GM21526 (cell line): ENCODE results near the gene DIAPH1.
A peak's percentile ranks its signal among the peaks of the same experiment; 100 is the strongest.

Experiments
- ATAC-seq: cut with Tn5 transposase; IDR thresholded peaks from one replicate; pipeline ENCODE4 v1.9.1; 2021; ENCODE audit warnings: moderate library complexity; ENCODE audit not compliant: unreplicated experiment, low FRiP score

The DIAPH1 gene

DNA sequence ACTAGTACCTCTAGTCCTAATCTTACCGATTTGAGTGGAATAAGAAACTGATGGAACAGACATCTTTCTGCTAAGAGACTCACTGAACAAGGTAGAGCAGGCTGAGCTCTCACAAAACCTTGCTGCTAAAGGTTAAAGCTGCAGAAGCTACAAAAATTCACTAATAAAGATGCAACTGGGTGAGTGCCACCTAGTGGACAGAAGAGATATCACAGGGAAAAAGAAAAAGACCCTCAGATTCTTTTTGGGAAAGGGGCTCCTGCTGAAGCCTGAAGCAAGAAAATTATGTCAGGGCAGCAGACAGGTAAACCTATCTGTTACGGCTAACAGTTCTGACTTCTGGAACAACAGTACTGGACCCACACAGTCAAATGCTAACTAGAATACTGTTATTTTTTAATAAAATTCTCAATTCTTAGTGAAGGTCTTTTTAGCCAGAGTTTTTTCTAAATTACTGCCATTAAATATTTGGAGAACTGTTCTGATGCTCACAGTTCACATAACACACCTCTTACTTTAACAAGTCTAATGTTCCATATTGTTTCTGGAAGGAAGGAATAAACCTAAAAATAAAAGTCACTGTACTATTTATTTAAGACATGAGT lies 51.2 kb downstream of the DIAPH1 start:
- no peak for ATAC-seq

DNA sequence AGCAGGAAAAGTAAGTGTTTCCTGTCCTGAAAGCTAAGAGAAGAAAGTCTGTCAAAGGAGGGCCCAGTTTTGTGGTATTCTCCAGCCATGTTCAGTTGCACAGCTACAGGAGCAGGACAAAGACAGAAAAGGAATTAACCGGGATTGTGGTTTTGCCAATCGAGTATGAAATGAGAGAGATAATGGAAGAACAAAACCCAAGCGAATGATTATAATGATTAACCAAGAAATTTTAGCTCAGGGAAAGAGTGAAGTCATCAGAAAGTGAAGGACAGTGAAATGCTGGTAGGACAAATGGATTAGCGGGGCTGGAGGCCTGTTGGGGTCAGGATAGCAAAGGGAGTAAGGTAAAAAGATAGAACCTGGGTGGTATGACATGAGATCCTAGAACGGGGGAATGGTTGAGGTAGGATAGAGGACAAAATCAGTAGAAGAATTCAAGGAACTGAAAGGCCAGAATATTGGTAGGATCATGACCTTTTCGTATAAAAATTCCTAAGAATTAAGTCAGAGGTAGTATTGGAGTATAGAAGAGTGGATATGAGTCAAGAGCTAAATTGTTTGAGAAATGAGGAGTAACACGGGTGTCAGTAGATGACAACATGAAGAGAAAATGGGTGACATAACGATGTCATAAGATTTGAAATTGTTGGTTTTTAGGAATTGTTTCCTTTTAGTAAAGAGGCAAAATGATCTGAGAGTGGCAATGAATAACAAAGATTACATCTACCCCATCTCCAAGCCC lies 52.8 kb downstream of the DIAPH1 start:
- ATAC-seq: no peak

- ATAC-seq: peak; percentile 88
Observed at GRCh38 chr5:141564216-141564692, 54.5 kb downstream of the DIAPH1 start.

- ATAC-seq: no peak
Observed at GRCh38 chr5:141560725-141561483, 57.9 kb downstream of the DIAPH1 start.

DNA sequence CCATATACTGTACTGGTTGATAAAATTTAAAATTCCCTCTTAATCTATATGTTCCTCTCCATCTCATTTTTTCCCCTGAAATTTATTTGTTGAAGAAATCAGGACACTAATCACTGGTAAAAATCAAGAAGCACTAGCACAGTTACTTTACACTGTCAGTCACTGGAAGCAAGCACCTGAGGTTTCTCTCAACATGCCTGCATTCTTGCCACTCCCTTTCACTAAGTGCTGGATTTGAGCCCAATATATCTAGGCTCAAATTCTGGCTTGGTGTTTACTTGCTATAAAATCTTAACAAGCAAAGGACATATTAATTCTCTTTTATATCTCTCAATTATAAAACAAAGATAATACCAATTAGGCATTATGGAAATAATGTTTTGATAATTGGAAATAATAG lies 58.6 kb downstream of the DIAPH1 start:
- no peak for ATAC-seq

GRCh38 chr5:141559461-141559860 lies 59.3 kb downstream of the DIAPH1 start:
- ATAC-seq: no peak

- ATAC-seq: peak; percentile 6
Observed at GRCh38 chr5:141558150-141558549, 60.6 kb downstream of the DIAPH1 start.

DNA sequence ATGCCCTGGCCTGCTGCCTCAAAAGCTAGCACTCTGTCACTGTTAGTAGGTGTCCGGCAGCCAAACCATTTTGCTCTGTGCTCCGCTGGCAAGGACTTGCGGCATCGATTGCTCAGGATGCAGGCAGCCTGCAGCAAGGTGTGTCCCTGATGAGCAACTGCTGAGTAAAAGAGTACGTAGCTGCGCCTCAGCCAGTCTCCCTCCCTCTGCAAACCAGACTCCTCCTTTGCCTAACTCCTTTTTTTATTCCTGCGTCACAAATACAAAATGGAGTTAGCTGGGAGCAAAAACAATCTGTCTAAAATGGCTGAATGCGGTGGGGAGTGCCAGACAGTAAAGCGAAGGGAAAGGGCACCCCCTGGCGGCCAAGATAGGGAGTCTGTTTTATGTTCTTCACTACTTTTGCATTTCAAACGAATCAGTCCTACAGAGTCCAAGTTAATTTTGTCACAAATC lies 61.1 kb downstream of the DIAPH1 start:
- peak; percentile 87 for ATAC-seq

DNA sequence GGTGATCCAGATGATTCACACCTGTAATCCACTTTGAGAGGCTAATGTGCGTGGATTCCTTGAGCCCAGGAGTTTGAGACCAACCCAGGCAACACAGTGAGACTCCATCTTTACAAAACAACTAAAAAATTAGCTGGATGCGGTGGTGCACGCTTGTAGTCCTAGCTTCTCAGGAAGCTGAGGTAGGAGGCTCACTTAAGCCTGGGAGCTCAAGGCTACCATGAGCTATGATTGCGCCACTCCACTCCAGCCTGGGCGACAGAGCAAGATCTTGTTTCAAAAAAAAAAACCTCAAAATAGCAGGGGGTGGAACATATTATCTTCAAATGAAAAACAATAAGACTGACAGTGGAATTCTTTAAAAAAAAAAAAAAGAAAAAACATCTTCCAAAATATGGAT lies 70.9 kb downstream of the DIAPH1 start:
- no peak for ATAC-seq

GRCh38 chr5:141547488-141547887 lies 71.3 kb downstream of the DIAPH1 start:
- no peak for ATAC-seq

DNA sequence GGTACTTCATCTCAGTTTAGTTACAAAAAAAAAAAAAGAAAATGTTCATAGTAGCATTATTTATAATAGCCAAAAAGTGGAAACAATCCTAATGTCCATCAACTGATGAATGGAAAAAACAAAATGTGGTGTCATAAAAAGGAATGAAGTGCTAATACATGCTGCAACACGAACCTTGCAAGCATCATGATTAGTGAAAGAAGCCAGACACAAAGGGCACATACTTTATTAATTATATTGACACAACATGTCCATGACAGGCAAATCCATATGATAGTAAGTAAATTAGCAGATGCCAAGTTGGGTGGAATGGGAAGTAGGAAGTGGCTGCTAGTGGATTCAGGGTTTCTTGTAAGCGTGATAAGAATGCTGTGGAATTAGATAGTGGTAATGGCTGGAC lies 75.7 kb downstream of the DIAPH1 start:
- no peak for ATAC-seq

DNA sequence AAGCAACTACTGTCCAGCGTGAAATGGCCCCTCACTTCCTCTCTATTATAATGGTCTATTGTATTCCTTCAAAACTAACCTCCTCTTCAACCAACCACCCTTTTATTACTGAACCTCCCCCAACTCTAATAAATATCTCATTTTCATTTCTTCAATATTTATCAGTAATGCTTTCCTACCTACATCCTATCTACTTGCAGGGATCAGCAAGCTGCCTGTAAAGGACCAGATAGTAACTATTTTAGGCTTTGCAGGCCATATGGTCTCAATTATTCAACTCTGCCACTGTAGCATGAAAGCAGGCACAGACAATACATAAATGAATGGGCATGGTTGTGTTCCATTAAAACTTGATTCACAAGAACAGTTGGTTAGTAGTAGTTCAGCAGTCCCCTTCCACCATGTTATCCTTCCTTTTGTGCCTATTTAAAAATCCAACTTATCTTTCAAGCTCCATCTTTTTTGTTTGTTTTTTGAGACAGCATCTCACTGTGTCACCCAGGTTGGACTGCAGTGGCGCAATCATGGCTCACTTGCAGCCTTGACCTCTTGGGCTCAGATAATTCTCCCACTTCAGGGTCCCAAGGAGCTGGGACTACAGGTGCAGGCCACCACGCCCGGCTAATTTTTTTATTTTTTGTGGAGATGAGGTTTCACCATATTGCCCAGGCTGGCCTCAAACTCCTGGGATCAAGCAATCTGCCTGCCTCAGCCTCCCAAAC lies 84.1 kb downstream of the DIAPH1 start:
- ATAC-seq: no peak

- no peak for ATAC-seq
Observed at GRCh38 chr5:141533897-141534296, 84.9 kb downstream of the DIAPH1 start.

DNA sequence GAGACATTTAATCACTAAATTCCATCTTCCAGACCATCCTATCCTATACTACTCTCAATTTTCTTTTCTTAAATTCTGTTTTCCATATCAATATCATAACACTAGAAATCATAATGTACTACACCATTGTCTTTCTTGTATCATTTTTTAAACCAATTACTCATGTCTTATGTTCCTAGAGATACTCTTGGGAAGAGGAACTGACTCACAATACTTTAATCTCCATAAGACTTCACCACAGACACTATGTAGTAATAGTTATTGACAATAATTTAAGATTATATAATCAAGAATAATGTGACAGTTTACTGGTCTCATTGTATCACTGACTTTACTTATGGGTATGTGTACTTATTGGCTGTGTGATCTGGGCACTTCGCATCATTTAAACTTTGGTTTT lies 86.1 kb downstream of the DIAPH1 start:
- ATAC-seq: no peak

DNA sequence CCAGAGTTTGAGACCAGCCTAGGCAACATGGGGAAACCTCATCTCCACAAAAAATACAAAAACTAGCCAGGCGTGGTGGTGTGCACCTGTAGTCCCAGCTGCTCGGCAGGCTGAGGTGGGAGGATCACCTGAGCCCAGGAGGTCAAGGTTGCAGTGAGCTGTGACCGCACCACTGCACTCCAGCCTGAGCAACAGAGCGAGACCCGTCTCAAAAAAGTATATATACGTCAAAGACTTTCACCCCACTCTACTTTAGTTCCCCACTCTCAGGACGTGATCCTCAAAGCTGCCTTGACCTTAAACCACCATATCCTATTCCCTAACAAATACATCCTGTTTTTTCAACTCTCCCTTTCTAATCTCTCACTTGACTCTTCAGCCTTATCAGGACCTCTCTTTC lies 88.9 kb downstream of the DIAPH1 start:
- ATAC-seq: peak; percentile 69

DNA sequence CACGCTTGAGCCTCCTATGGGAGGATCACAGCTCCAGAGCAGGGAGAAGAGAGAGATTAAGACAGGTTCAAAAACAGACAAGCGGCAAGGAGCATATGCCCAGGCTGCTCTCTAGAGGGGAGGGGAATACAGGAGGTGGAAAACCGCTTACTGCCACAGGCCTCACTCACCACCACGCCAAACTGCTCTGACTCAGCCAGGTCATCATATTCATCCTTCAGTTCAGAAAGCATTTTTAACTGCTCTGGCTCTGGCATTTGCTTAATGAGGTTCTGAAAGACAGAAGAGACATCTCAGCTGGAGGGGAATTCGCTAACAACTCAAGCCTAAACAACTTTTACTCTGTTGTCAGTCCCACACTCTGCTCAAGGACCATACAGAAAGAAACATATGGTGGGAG lies 89.8 kb downstream of the DIAPH1 start:
- no peak for ATAC-seq

DNA sequence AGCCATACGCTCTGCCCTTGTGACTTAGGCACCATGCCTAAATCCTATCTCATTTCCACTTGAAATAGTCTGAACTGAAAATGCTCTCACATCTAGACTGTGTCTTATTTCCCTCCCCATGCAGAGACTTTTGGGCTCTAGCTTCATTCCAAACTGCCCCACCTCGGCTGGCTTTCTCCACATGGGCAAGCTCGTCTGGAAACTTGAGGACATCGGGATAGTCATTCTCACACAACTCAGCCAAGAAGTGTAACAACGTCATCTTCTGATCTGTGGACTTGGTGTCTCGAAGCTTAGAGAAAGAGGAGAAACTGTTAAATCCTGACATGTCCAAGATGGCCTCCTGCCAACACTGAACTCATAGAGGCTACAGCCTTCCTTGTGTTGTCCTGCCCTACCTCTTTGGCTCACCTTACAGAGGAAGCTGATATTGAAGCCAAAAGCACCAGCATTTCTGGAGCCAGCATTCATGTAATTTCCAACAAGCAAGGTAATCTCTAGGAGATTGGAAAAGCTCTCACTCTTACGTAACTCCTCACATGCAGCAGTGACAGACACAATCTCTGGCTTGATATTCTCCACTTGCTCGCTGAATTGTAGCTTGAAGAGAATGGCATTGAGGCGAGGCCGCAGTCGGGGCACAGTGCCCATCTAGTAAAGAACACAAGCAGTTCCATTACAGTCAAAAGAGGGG lies 90.4 kb downstream of the DIAPH1 start:
- no peak for ATAC-seq

GRCh38 chr5:141527426-141527825 lies 91.4 kb downstream of the DIAPH1 start:
- no peak for ATAC-seq

DNA sequence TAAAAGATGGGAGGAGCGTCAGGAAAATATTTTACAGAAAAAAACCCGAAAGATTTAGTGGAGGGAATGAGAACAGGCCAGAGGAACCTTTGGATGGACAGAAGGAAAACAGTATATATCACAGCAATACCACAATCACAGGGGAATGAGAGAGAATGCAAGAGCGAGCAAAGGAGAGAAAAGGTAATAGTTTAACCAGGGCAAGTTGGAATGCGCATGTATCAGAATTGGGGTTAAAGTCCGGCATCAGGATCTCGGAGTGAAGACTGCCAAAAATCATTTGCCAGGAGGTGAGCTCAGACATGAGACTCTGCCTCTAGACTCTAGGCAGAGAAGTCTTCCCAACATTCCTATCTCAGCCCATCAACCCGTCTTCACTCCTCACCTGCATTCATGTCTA lies 93.1 kb downstream of the DIAPH1 start:
- ATAC-seq: no peak
